Endometrium (tissue), 2 donors: Measurements from ENCODE around the gene FADS2.

Experiments used
- FAIRE-seq: peaks from 2 replicates; lab custom pipeline; 2012; peaks lifted over from hg19 to GRCh38; lab: Jason Lieb, UNC
- donor health status: control.
- donor health status: control.

Gene FADS2

GRCh38 chr11:61827571-61828378, at the start of gene FADS2:
Gene FADS2 (plus strand): TSS chr11:61828300. CDS start chr11:61828391, 91 bp downstream.
- FAIRE-seq: no peak

GRCh38 chr11:61778357-61778886, 49.7 kb upstream of the FADS2 start:
- no peak for FAIRE-seq

GRCh38 chr11:61778920-61779650, 49.0 kb upstream of the FADS2 start:
- FAIRE-seq: no peak

- no peak for FAIRE-seq
Measured at GRCh38 chr11:61779666-61780525, 48.2 kb upstream of the FADS2 start.

- no peak for FAIRE-seq
Measured at GRCh38 chr11:61780581-61781162, 47.4 kb upstream of the FADS2 start.

- no peak for FAIRE-seq
Measured at GRCh38 chr11:61781585-61781984, 46.5 kb upstream of the FADS2 start.

GRCh38 chr11:61782299-61782698, 45.8 kb upstream of the FADS2 start:
- no peak for FAIRE-seq

- FAIRE-seq: no peak
Measured at GRCh38 chr11:61782841-61783240, 45.3 kb upstream of the FADS2 start.

- no peak for FAIRE-seq
Measured at GRCh38 chr11:61783717-61784505, 44.2 kb upstream of the FADS2 start.

- FAIRE-seq: no peak
Measured at GRCh38 chr11:61784506-61784805, 43.6 kb upstream of the FADS2 start.

GRCh38 chr11:61785837-61786402, 42.2 kb upstream of the FADS2 start:
- no peak for FAIRE-seq

- FAIRE-seq: no peak
Measured at GRCh38 chr11:61787928-61788491, 40.1 kb upstream of the FADS2 start.

GRCh38 chr11:61791737-61792309, 36.3 kb upstream of the FADS2 start:
- FAIRE-seq: no peak

GRCh38 chr11:61792310-61793082, 35.6 kb upstream of the FADS2 start, which contains the start of the genes FEN1 and TMEM258:
Gene FEN1 (plus strand): TSS chr11:61792911. CDS start chr11:61795362, 2,451 bp downstream.
Gene TMEM258 (minus strand): TSS chr11:61792599. CDS start chr11:61792558, 41 bp downstream.
- FAIRE-seq: no peak

GRCh38 chr11:61793083-61793828, 34.8 kb upstream of the FADS2 start:
- FAIRE-seq: no peak

GRCh38 chr11:61793829-61794204, 34.3 kb upstream of the FADS2 start:
- FAIRE-seq: no peak

- no peak for FAIRE-seq
Measured at GRCh38 chr11:61794579-61794978, 33.5 kb upstream of the FADS2 start.

- no peak for FAIRE-seq
Measured at GRCh38 chr11:61795459-61795858, 32.6 kb upstream of the FADS2 start.
